OCI-LY7 (cell line): Measurements from ENCODE around the gene PAK6. TPM values are rescaled to one million over a fixed set of nuclear protein-coding genes. Genes with fewer than 3 reads are reported as not detected.

Source experiments
- BruUV-seq: library from RNA; stranded (reverse); fragments of 400-500 nt; replicated peaks from 2 replicates; lab custom pipeline; 2021; lab: Mats Ljungman, UMichigan
- CTCF ChIA-PET: fragments of 300-600 bp; sonication (Branson Sonifier 250); formaldehyde crosslinking; loops from one replicate; lab custom pipeline; 2022; ENCODE audit warnings: antibody characterized with exemption; ENCODE audit not compliant: unreplicated experiment; lab: Charles Lee
- POLR2A ChIA-PET: fragments of 300-600 bp; sonication (Branson Sonifier 250); formaldehyde crosslinking; loops from one replicate; lab custom pipeline; 2022; ENCODE audit warnings: antibody characterized with exemption; lab: Charles Lee
- DNase-seq: peaks from one replicate; pipeline ENCODE4 v3.0.0-alpha.2; 2015; ENCODE audit warnings: low spot score
- H2AFZ ChIP-seq: fragments of 200-600 bp; sonication (generic), shearing (Covaris generic); 2 replicates; pipeline ENCODE4 v1.6.1; 2014; ENCODE audit warnings: mild to moderate bottlenecking, antibody characterized with exemption, low read length, moderate library complexity
- H3K27ac ChIP-seq: fragments of 200-600 bp; sonication (generic); 2 replicates; pipeline ENCODE4 v1.5.1; 2014; ENCODE audit warnings: mixed run types, low read depth, mild to moderate bottlenecking, moderate library complexity, low read length, inconsistent platforms; ENCODE audit not compliant: poor library complexity, severe bottlenecking
- H3K36me3 ChIP-seq: fragments of 200-600 bp; sonication (generic); 2 replicates; pipeline ENCODE4 v1.6.1; 2014; ENCODE audit warnings: mild to moderate bottlenecking, antibody characterized with exemption, low read length, moderate library complexity, mixed read lengths; ENCODE audit not compliant: insufficient read depth
- H3K4me1 ChIP-seq: fragments of 200-600 bp; sonication (generic); 2 replicates; pipeline ENCODE4 v1.5.1; 2014; ENCODE audit warnings: mild to moderate bottlenecking, low read length; ENCODE audit not compliant: insufficient read depth, poor library complexity, severe bottlenecking
- H3K4me2 ChIP-seq: fragments of 200-600 bp; sonication (generic); 2 replicates; pipeline ENCODE4 v1.6.1; 2014; ENCODE audit warnings: mild to moderate bottlenecking, low read length
- H3K4me3 ChIP-seq: fragments of 200-600 bp; sonication (generic); 2 replicates; pipeline ENCODE4 v1.5.1; 2014; ENCODE audit warnings: mild to moderate bottlenecking, low read depth, low read length; ENCODE audit not compliant: poor library complexity, severe bottlenecking
- H3K79me2 ChIP-seq: fragments of 200-600 bp; sonication (generic); 2 replicates; pipeline ENCODE4 v1.6.1; 2016; ENCODE audit warnings: low read depth, mild to moderate bottlenecking, low read length, moderate library complexity, mixed read lengths; ENCODE audit not compliant: insufficient read depth
- H3K9me2 ChIP-seq: fragments of 200-600 bp; sonication (generic); 2 replicates; pipeline ENCODE4 v1.6.1; 2016; ENCODE audit warnings: mild to moderate bottlenecking, low read length, mixed read lengths; ENCODE audit not compliant: insufficient read depth
- H3K9me3 ChIP-seq: fragments of 200-600 bp; sonication (generic); 2 replicates; pipeline ENCODE4 v1.6.1; 2014; ENCODE audit warnings: mild to moderate bottlenecking, mixed run types, low read length, mixed read lengths
- H4K20me1 ChIP-seq: fragments of 200-600 bp; sonication (generic); 2 replicates; pipeline ENCODE4 v1.6.1; 2014; ENCODE audit warnings: mild to moderate bottlenecking, antibody characterized with exemption, low read length, moderate library complexity, mixed read lengths; ENCODE audit not compliant: insufficient read depth
- EZH2phosphoT487 ChIP-seq: fragments of 200-600 bp; sonication (generic); IDR thresholded peaks from 2 replicates; pipeline ENCODE4 v1.6.1; 2018; ENCODE audit warnings: low read depth, borderline replicate concordance, mild to moderate bottlenecking, mixed run types, antibody characterized with exemption, low read length, moderate library complexity, mixed read lengths
- intact Hi-C: fragments of 100-400 bp; cut with micrococcal nuclease; formaldehyde crosslinking; loops from one replicate; pipeline ENCODE4 v1.10.0; 2022; ENCODE audit not compliant: unreplicated experiment
- total RNA-seq, 2 experiments: library from RNA; depleted of rRNA in 1 of 2; stranded (reverse); fragments of >200 nt in 1 of 2; shearing (Covaris generic) in 1 of 2; gene quantifications; 2 replicates each; pipeline ENCODE4 v1.2.3, GENCODE V29; 2014 to 2022
- TF ChIP-seq, protein P1 (sequence below): fragments of 200-600 bp; sonication (generic); conservative IDR thresholded peaks from 2 replicates; pipeline ENCODE4 v1.5.1; 2014; ENCODE audit warnings: mild to moderate bottlenecking, antibody characterized with exemption, low read length, moderate library complexity, mixed read lengths

PAK6 gene
- total RNA-seq, 2 experiments from 2014 or later = 0.03 TPM; not detected in 1

DNA sequence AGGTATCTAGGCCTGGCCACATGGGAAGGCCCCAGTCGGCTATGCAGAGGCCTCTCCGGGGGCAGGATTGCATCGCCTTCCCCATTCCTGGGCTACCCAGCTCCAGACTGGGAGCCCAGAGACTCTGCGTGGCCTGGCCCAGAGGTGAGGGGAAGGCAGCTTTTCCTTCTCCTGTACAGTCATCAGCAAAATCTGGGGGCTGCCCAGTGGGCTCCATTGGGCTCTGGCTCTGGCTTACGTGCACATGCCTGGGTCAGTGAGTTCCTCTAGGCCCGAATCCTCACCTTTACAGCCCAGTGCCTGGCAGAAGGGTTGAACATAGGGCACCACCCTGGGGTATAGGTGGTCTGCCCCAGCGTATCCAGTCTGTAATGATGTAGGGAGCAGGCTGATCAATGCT lies 47.9 kb downstream of the PAK6 start:
- no peaks in the 10 kb centered on the region for H3K9me3 ChIP-seq
- no peak overlapping the region for H3K4me3 ChIP-seq
- H3K4me2 ChIP-seq = no peak overlapping the region
- no peaks in the 10 kb centered on the region for H3K36me3 ChIP-seq
- DNase-seq = no peak
- no peak overlapping the region for H2AFZ ChIP-seq
- H3K4me1 ChIP-seq = peaks cover 7% of the 10 kb centered on the region
- no TSS peak for BruUV-seq
- H3K9me2 ChIP-seq = no peaks in the 10 kb centered on the region
- H3K79me2 ChIP-seq = no peaks in the 10 kb centered on the region
- ChIA-PET POLR2A (no interaction called here), CTCF (no interaction called here)
- intact Hi-C loops = no loop called here
- H3K27ac ChIP-seq = no peak overlapping the region
- TF ChIP-seq, protein P1, sequence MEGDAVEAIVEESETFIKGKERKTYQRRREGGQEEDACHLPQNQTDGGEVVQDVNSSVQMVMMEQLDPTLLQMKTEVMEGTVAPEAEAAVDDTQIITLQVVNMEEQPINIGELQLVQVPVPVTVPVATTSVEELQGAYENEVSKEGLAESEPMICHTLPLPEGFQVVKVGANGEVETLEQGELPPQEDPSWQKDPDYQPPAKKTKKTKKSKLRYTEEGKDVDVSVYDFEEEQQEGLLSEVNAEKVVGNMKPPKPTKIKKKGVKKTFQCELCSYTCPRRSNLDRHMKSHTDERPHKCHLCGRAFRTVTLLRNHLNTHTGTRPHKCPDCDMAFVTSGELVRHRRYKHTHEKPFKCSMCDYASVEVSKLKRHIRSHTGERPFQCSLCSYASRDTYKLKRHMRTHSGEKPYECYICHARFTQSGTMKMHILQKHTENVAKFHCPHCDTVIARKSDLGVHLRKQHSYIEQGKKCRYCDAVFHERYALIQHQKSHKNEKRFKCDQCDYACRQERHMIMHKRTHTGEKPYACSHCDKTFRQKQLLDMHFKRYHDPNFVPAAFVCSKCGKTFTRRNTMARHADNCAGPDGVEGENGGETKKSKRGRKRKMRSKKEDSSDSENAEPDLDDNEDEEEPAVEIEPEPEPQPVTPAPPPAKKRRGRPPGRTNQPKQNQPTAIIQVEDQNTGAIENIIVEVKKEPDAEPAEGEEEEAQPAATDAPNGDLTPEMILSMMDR = no peak
- TF ChIP-seq EZH2phosphoT487 = no peak
- no peaks in the 10 kb centered on the region for H4K20me1 ChIP-seq

DNA sequence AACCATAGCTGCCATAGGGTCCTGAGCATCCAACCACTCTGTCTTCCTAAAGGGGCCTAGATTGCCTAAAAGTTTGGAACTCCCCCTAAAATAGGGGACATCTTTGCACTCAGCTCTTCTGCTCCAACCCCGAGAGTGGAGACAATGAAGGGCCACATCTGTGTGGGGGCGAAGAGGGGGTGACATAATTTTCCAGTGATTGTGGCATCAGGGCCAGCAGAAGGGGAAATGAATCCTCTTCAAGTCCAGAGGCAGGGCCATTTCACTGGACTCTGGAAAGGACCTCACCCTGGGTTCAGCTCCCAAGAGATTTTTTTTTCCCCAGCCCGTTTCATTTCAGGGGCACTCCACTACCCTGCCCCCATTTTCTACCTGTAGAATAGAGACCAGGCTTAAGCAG lies 48.6 kb downstream of the PAK6 start:
- DNase-seq = no peak
- Histone ChIP-seq H3K4me2 (no peak overlapping the region), H3K9me2 (no peaks in the 10 kb centered on the region), H3K4me3 (no peak overlapping the region), H3K36me3 (no peaks in the 10 kb centered on the region), H3K4me1 (peaks cover 7% of the 10 kb centered on the region), H2AFZ (no peak overlapping the region), H3K9me3 (no peaks in the 10 kb centered on the region), H3K27ac (no peak overlapping the region), H4K20me1 (no peaks in the 10 kb centered on the region), H3K79me2 (no peaks in the 10 kb centered on the region)
- intact Hi-C loops = no loop called here
- no TSS peak for BruUV-seq
- POLR2A ChIA-PET = no interaction called here
- CTCF ChIA-PET = no interaction called here
- TF ChIP-seq, protein P1 = no peak
- no peak for TF ChIP-seq EZH2phosphoT487

DNA sequence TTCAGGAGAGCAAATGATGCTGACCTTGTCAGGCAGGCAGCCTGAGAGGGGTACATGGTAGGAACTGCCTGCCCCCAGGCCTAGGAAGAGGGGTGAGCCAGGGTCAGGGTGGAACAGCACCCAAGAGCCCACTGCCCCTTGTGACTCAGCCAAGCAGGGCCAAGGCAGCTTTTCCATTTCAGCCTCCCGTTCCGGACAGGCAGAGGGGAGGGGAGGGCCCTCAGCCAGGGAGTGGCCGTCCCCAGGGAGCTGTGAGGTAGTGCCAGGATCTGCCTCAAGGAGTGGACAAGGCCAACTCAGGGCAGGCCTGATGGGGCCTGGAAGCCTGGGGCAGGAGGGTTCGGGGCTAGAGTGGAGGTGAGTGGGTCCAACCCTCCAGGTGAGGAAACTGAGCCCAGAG lies 49.1 kb downstream of the PAK6 start:
- Histone ChIP-seq H3K79me2 (no peaks in the 10 kb centered on the region), H3K27ac (no peak overlapping the region), H3K4me2 (no peak overlapping the region), H3K36me3 (no peaks in the 10 kb centered on the region), H3K9me3 (no peaks in the 10 kb centered on the region), H3K4me1 (peaks cover 7% of the 10 kb centered on the region), H4K20me1 (no peaks in the 10 kb centered on the region), H2AFZ (no peak overlapping the region), H3K4me3 (no peak overlapping the region), H3K9me2 (no peaks in the 10 kb centered on the region)
- POLR2A ChIA-PET = no interaction called here
- CTCF ChIA-PET = no interaction called here
- no peak for DNase-seq
- no peak for TF ChIP-seq EZH2phosphoT487
- TF ChIP-seq, protein P1 = no peak
- intact Hi-C loops = no loop called here
- BruUV-seq = no TSS peak
